Stimulated activated CD4-positive, alpha-beta T cell treated with anti-CD3 and anti-CD28 coated beads, Interleukin-4, amount 100 ng/mL, for 1 hour (primary cell): ENCODE results near the gene CELSR2.

ENCODE experiments used
- DNase-seq: peaks from one replicate; pipeline ENCODE4 v3.0.0-alpha.2; 2020

CELSR2 gene

GRCh38 chr1:109229531-109230127, 19.7 kb upstream of the CELSR2 start:
- DNase-seq = no peak

GRCh38 chr1:109231066-109231465, 18.3 kb upstream of the CELSR2 start:
- DNase-seq = no peak

- DNase-seq = no peak
These were observed 14.2 kb upstream of the CELSR2 start for GRCh38 chr1:109235137-109235536.

- no peak for DNase-seq
These were observed 11.8 kb upstream of the CELSR2 start for GRCh38 chr1:109237512-109237911.

GRCh38 chr1:109238382-109238781, 11.0 kb upstream of the CELSR2 start:
- no peak for DNase-seq

- DNase-seq = no peak
These were observed 10.3 kb upstream of the CELSR2 start for GRCh38 chr1:109239047-109239408.

GRCh38 chr1:109239409-109240068, 9.8 kb upstream of the CELSR2 start:
- DNase-seq = no peak

- peak; percentile 28 for DNase-seq
These were observed 8.9 kb upstream of the CELSR2 start for GRCh38 chr1:109240158-109241152.

GRCh38 chr1:109241344-109241743, 8.0 kb upstream of the CELSR2 start:
- no peak for DNase-seq

GRCh38 chr1:109241841-109242345, 7.4 kb upstream of the CELSR2 start:
- DNase-seq = no peak

- no peak for DNase-seq
These were observed 7.0 kb upstream of the CELSR2 start for GRCh38 chr1:109242387-109242786.

GRCh38 chr1:109243221-109243620, 6.1 kb upstream of the CELSR2 start:
- no peak for DNase-seq

- no peak for DNase-seq
These were observed 5.3 kb upstream of the CELSR2 start for GRCh38 chr1:109243860-109244552.

GRCh38 chr1:109246141-109246551, 3.2 kb upstream of the CELSR2 start:
- no peak for DNase-seq

GRCh38 chr1:109247401-109248365, 1.7 kb upstream of the CELSR2 start:
- DNase-seq = no peak

- no peak for DNase-seq
These were observed 919 bp upstream of the CELSR2 start for GRCh38 chr1:109248444-109248796.

GRCh38 chr1:109249654-109250401, 489 bp downstream of the CELSR2 start:
- DNase-seq = no peak

- DNase-seq = no peak
These were observed 1.3 kb downstream of the CELSR2 start for GRCh38 chr1:109250454-109251276.

- no peak for DNase-seq
These were observed 2.2 kb downstream of the CELSR2 start for GRCh38 chr1:109251277-109252166.
